Activated CD8-positive, alpha-beta T cell treated with anti-CD3 and anti-CD28 coated beads for 36 hours (primary cell): ENCODE results near the gene PLA2R1. TPM values are rescaled to one million over a fixed set of nuclear protein-coding genes. Genes with fewer than 3 reads are reported as not detected.

Source experiments
- ATAC-seq: fragments of 200-7000 bp; cut with Tn5 transposase; one replicate; pipeline ENCODE4 v1.10.0; 2021; ENCODE audit warnings: mild to moderate bottlenecking, moderate library complexity
- CTCF ChIA-PET: fragments of 350-600 bp; sonication (Branson Sonifier 250); formaldehyde crosslinking; loops from one replicate; lab custom pipeline; 2021; ENCODE audit warnings: antibody characterized with exemption; lab: Charles Lee
- POLR2A ChIA-PET: fragments of 350-600 bp; sonication (Branson Sonifier 250); formaldehyde crosslinking; loops from one replicate; lab custom pipeline; 2021; ENCODE audit warnings: antibody characterized with exemption; lab: Charles Lee
- DNase-seq: peaks from one replicate; pipeline ENCODE4 v3.0.0-alpha.2; 2020
- H3K27ac Mint-ChIP-seq: one replicate; pipeline ENCODE4 v1.8.0; 2021; ENCODE audit warnings: mild to moderate bottlenecking, mixed read lengths
- H3K27me3 Mint-ChIP-seq: one replicate; pipeline ENCODE4 v1.8.0; 2021; ENCODE audit warnings: mixed read lengths
- H3K36me3 Mint-ChIP-seq: one replicate; pipeline ENCODE4 v1.8.0; 2021; ENCODE audit warnings: low read depth, mixed read lengths
- H3K4me1 Mint-ChIP-seq: one replicate; pipeline ENCODE4 v1.8.0; 2021; ENCODE audit warnings: low read depth, mixed read lengths
- H3K4me3 Mint-ChIP-seq: one replicate; pipeline ENCODE4 v1.8.0; 2021; ENCODE audit warnings: mild to moderate bottlenecking, moderate library complexity, mixed read lengths
- H3K9me3 Mint-ChIP-seq: one replicate; pipeline ENCODE4 v1.8.0; 2021; ENCODE audit warnings: mixed read lengths
- CTCF ChIP-seq: fragments of 200-600 bp; IDR thresholded peaks from one replicate; pipeline ENCODE4 v1.8.0; 2022; ENCODE audit warnings: antibody characterized with exemption, mild to moderate bottlenecking
- intact Hi-C: fragments of 100-400 bp; cut with micrococcal nuclease; formaldehyde crosslinking; loops from one replicate; pipeline ENCODE4 v1.10.0; 2022
- total RNA-seq, 2 experiments: library from RNA; stranded (reverse); gene quantifications; one replicate each; pipeline ENCODE4 v1.2.3, GENCODE V29; 2021

PLA2R1 gene
- total RNA-seq, 2 experiments from 2014 or later = not detected

- peaks cover 6% of the 10 kb centered on the region for H3K27me3 Mint-ChIP-seq
- intact Hi-C loops = no loop called here
- no peak overlapping the region for H3K4me3 Mint-ChIP-seq
- CTCF ChIA-PET = no interaction called here
- no peak for DNase-seq
- H3K27ac Mint-ChIP-seq = no peak overlapping the region
- no peaks in the 10 kb centered on the region for H3K4me1 Mint-ChIP-seq
- no peak for ATAC-seq
- no peaks in the 10 kb centered on the region for H3K9me3 Mint-ChIP-seq
- POLR2A ChIA-PET = no interaction called here
- no peaks in the 10 kb centered on the region for H3K36me3 Mint-ChIP-seq
- no peak for TF ChIP-seq CTCF
These were observed 55.9 kb downstream of the PLA2R1 start for GRCh38 chr2:160006475-160006874.

- ChIA-PET POLR2A (no interaction called here), CTCF (no interaction called here)
- DNase-seq = no peak
- ATAC-seq = no peak
- H3K9me3 Mint-ChIP-seq = no peaks in the 10 kb centered on the region
- H3K27me3 Mint-ChIP-seq = peaks cover 8% of the 10 kb centered on the region
- no peaks in the 10 kb centered on the region for H3K4me1 Mint-ChIP-seq
- no peak for TF ChIP-seq CTCF
- no peaks in the 10 kb centered on the region for H3K36me3 Mint-ChIP-seq
- H3K4me3 Mint-ChIP-seq = no peak overlapping the region
- intact Hi-C loops = no loop called here
- H3K27ac Mint-ChIP-seq = no peak overlapping the region
These were observed 56.5 kb downstream of the PLA2R1 start for GRCh38 chr2:160005908-160006307.

GRCh38 chr2:160005476-160005875 lies 56.9 kb downstream of the PLA2R1 start:
- Mint-ChIP-seq H3K27me3 (peaks cover 7% of the 10 kb centered on the region), H3K9me3 (no peaks in the 10 kb centered on the region), H3K36me3 (no peaks in the 10 kb centered on the region), H3K4me1 (no peaks in the 10 kb centered on the region), H3K4me3 (no peak overlapping the region), H3K27ac (no peak overlapping the region)
- TF ChIP-seq CTCF = no peak
- DNase-seq (no peak), ATAC-seq (no peak)
- intact Hi-C loops = no loop called here
- ChIA-PET POLR2A (no interaction called here), CTCF (no interaction called here)

GRCh38 chr2:159998961-159999360 lies 63.5 kb downstream of the PLA2R1 start:
- no peaks in the 10 kb centered on the region for H3K36me3 Mint-ChIP-seq

GRCh38 chr2:159998243-159998642 lies 64.2 kb downstream of the PLA2R1 start:
- CTCF ChIA-PET = interaction anchor here (1.1 to 1.7 kb wide), 3 partner anchors 22 to 1066 kb away, joined by 4 to 5 read pairs (median 4); no protein-coding TSS in a partner anchor
- H3K4me1 Mint-ChIP-seq = no peaks in the 10 kb centered on the region
- H3K27ac Mint-ChIP-seq = no peak overlapping the region
- peaks cover 18% of the 10 kb centered on the region for H3K27me3 Mint-ChIP-seq
- ATAC-seq = no peak
- no peak for DNase-seq
- no peaks in the 10 kb centered on the region for H3K9me3 Mint-ChIP-seq
- no peak overlapping the region for H3K4me3 Mint-ChIP-seq
- TF ChIP-seq CTCF = no peak
- POLR2A ChIA-PET = no interaction called here
- intact Hi-C loops = no loop called here
- no peaks in the 10 kb centered on the region for H3K36me3 Mint-ChIP-seq

More at GRCh38 chr2:159998961-159999360, 63.5 kb downstream of the PLA2R1 start:
- Mint-ChIP-seq H3K4me3 (no peak overlapping the region), H3K4me1 (no peaks in the 10 kb centered on the region), H3K27ac (no peak overlapping the region), H3K27me3 (peaks cover 15% of the 10 kb centered on the region), H3K9me3 (no peaks in the 10 kb centered on the region)
- POLR2A ChIA-PET = no interaction called here
- TF ChIP-seq CTCF = peak; percentile 22
- CTCF ChIA-PET = no interaction called here
- intact Hi-C loops = no loop called here
- no peak for ATAC-seq
- peak; percentile 18 for DNase-seq
